Heart left ventricle (tissue), 16 donors: ENCODE measurements around the gene TIGD7. TPM values are rescaled to one million over a fixed set of nuclear protein-coding genes. Genes with fewer than 3 reads are reported as not detected.

ENCODE experiments used
- ATAC-seq, 4 donors: fragments of 200-7000 bp; cut with Tn5 transposase; one replicate each; pipeline ENCODE4 v1.9.1; 2020 to 2022; ENCODE audit warnings: moderate library complexity in 4 of 4, mild to moderate bottlenecking in 3 of 4, moderate number of reproducible peaks in 1 of 4
- DNase-seq, 5 donors: peaks; one replicate each; pipeline ENCODE4 v3.0.0-alpha.2; 2020
- H3K27ac ChIP-seq, 12 donors: fragments of 200-600 bp; sonication (generic) in 4 of 12; one replicate each; pipeline versions ENCODE4 v1.5.0 to v1.8.0; 2016 to 2022; ENCODE audit warnings: mild to moderate bottlenecking in 2 of 12
- H3K27me3 ChIP-seq, 9 donors: fragments of 200-600 bp; sonication (generic) in 2 of 9; one replicate each; pipeline versions ENCODE4 v1.5.1 to v1.8.0; 2016 to 2022; ENCODE audit warnings: mild to moderate bottlenecking in 3 of 9
- H3K36me3 ChIP-seq, 9 donors: fragments of 200-600 bp; sonication (generic) in 2 of 9; one replicate each; pipeline versions ENCODE4 v1.5.0 to v1.8.0; 2018 to 2022; ENCODE audit warnings: mild to moderate bottlenecking in 2 of 9
- H3K4me1 ChIP-seq, 12 donors: fragments of 200-600 bp; sonication (generic) in 4 of 12; one replicate each; pipeline versions ENCODE4 v1.5.0 to v1.8.0; 2016 to 2022; ENCODE audit warnings: mild to moderate bottlenecking in 3 of 12
- H3K4me3 ChIP-seq, 12 donors: fragments of 200-600 bp; sonication (generic) in 4 of 12; one replicate each; pipeline versions ENCODE4 v1.5.0 to v1.8.0; 2017 to 2022; ENCODE audit warnings: mild to moderate bottlenecking in 9 of 12, moderate library complexity in 4 of 12
- H3K9me3 ChIP-seq, 12 donors: fragments of 200-600 bp; sonication (generic) in 4 of 12; one replicate each; pipeline versions ENCODE4 v1.5.0 to v1.8.0; 2016 to 2022; ENCODE audit warnings: mild to moderate bottlenecking in 1 of 12
- CTCF ChIP-seq, 12 donors: fragments of 200-600 bp; sonication (generic) in 4 of 12; IDR thresholded peaks; one replicate each; pipeline versions ENCODE4 v1.5.0 to v1.8.0; 2018 to 2022; ENCODE audit warnings: antibody characterized with exemption in 12 of 12, mild to moderate bottlenecking in 5 of 12
- POLR2A ChIP-seq, 2 donors: fragments of 450-650 bp; IDR thresholded peaks; one replicate each; pipeline ENCODE4 v1.6.1; 2017; ENCODE audit warnings: antibody characterized with exemption in 2 of 2, mild to moderate bottlenecking in 2 of 2, moderate library complexity in 2 of 2
- WGBS, 4 donors: extraction: QIAGEN DNeasy Blood & Tissue Kit in 2 of 4; methylation state at CpG; one replicate each; pipeline versions ENCODE4 v1.1.5 to v1.1.7; 2013 to 2018; 5-methylcytosine and 5-hydroxymethylcytosine counted together
- intact Hi-C, 10 donors: fragments of 100-400 bp; cut with DNase I; formaldehyde crosslinking; loops; one replicate each; pipeline versions ENCODE4 v1.11.1 to v1.14.2; 2022
- polyA plus RNA-seq, 2 donors: library from polyadenylated mRNA; stranded (reverse); fragments of 200-250 nt; gene quantifications; one replicate each; pipeline ENCODE4 v1.2.3, GENCODE V29; 2013
- total RNA-seq, 9 donors: library from RNA; depleted of rRNA in 2 of 9; stranded (reverse); fragments of >200 nt in 2 of 9; fragmentation: NEBNext Ultra II Directional in 3 of 9; extraction: Animal tissue kit (Norgen Biotek cat#: 25700) in 3 of 9; gene quantifications; one replicate each; pipeline versions ENCODE4 v1.1.0 to v1.2.4, GENCODE V29; 2016 to 2023
- donor health status: ischemic (EF 13 %, LVEDD 7.1; RV severe dilation, severe dysfunction).
- donor health status: healthy with polysubstance abuse.
- donor health status: DM: no; HTN: yes; CAD: no.
- donor health status: DM: no; HTN: no; CAD: no.
- donor health status: ischemic (EF 25% LVEDD 6.9; RV normal size, moderate dysfunction).
- donor health status: ischemic (EF 25% LVEDD 5.7; RV mildly dilated, moderate dysfunction).
- donor health status: healthy.
- donor health status: DM: yes; HTN: yes; CAD: no.
- donor health status: ischemic (EF 35%, LVEDD 5.7; RV mildly dilated, moderate dysfunction).
- donor health status: nonischemic (EF 11% LVEDD 7.7; RV severe dilation, severe dysfunction).
- donor health status: DM: yes; HTN: yes; CAD: no.
- donor health status: PGD.
- donor health status: ischemic (EF 29% LVEDD 5.4; RV normal size, mild dysfunction).
- donor health status: nonischemic (EF 23%, LVEDD 6.1; RV moderate dilation, normal function).

TIGD7 gene
- total and polyA plus RNA-seq, 11 donors = 2.9 to 10.4 (median 7.4) TPM

- WGBS, 4 donors = 90 to 97% (median 95%) methylated on average over 4 of the region's 4 CpGs
- H3K27ac ChIP-seq = peak overlapping the region in 4 of 12 donors; percentile 99 to 100 (median 100)
- DNase-seq = no peak
- intact Hi-C loops = loop anchor here in 6 of 10 donors (2.0 to 10.0 kb wide), 8 partner anchors 28 to 242 kb away; partner anchors contain the start of genes CLUAP1 (in 4 of the 6), C16orf90 (in 1 of the 6) and ZNF200 (in 1 of the 6)
- H3K4me3 ChIP-seq = no peak overlapping the region
- H3K4me1 ChIP-seq = peaks cover 0 to 48% (median 9%) of the 10 kb centered on the region in 12 donors
- peaks cover 0 to 19% (median 6%) of the 10 kb centered on the region in 9 donors for H3K36me3 ChIP-seq
- peaks cover 0 to 40% (median 2%) of the 10 kb centered on the region in 12 donors for H3K9me3 ChIP-seq
- H3K27me3 ChIP-seq = no peaks in the 10 kb centered on the region
- no peak for ATAC-seq
- no peak for TF ChIP-seq POLR2A (IDR thresholded peaks at IDR 0.05)
- TF ChIP-seq CTCF (IDR thresholded peaks at IDR 0.05) = no peak
Measured at GRCh38 chr16:3262517-3262916, 42.7 kb downstream of the TIGD7 start.

DNA sequence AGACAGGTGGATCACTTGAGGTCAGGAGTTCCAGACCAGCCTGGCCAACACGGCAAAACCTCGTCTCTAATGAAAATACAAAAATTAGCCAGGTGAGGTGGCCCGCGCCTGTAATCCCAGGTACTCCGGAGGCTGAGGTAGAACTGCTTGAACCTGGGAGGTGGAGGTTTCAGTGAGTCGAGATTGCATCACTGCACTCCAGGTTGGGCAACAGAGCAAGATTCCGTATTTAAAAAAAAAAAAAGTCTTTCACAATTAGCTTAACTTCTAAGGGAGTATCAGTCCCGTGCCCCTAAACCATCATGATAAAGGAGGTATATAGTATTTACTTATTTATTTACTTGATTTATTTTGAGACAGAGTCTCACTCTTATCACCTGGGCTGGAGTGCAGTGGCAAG is 45.4 kb downstream of the TIGD7 start:
- Histone ChIP-seq H3K27me3 (peaks cover 0 to 13% (median 0%) of the 10 kb centered on the region in 9 donors), H3K9me3 (peaks cover 0 to 13% (median 0%) of the 10 kb centered on the region in 12 donors), H3K4me3 (no peak overlapping the region), H3K36me3 (no peaks in the 10 kb centered on the region), H3K4me1 (peaks cover 0 to 45% (median 4%) of the 10 kb centered on the region in 12 donors), H3K27ac (peak overlapping the region in 1 of 12 donors; percentile 82)
- intact Hi-C loops = loop anchor here in 6 of 10 donors (5.0 to 10.0 kb wide), 7 partner anchors 105 to 245 kb away; partner anchors contain the start of genes CLUAP1 (in 4 of the 6) and C16orf90 (in 1 of the 6)
- DNase-seq (no peak), ATAC-seq (no peak)
- no peak for TF ChIP-seq POLR2A (IDR thresholded peaks at IDR 0.05)
- no peak for TF ChIP-seq CTCF (IDR thresholded peaks at IDR 0.05)
- WGBS, 4 donors = 86 to 92% (median 89%) methylated on average over 8 of the region's 8 CpGs

GRCh38 chr16:3256866-3257465 is 48.3 kb downstream of the TIGD7 start:
- DNase-seq (no peak), ATAC-seq (no peak)
- Histone ChIP-seq H3K9me3 (no peaks in the 10 kb centered on the region), H3K4me1 (peaks cover 0 to 33% (median 0%) of the 10 kb centered on the region in 12 donors), H3K27ac (peak overlapping the region in 1 of 12 donors; percentile 69), H3K36me3 (no peaks in the 10 kb centered on the region), H3K27me3 (peaks cover 0 to 20% (median 0%) of the 10 kb centered on the region in 9 donors), H3K4me3 (peak overlapping the region in 1 of 12 donors; percentile 53)
- WGBS, 4 donors = 70 to 80% (median 73%) methylated on average over 9 of the region's 9 CpGs
- TF ChIP-seq CTCF (IDR thresholded peaks at IDR 0.05) = no peak
- TF ChIP-seq POLR2A (IDR thresholded peaks at IDR 0.05) = no peak
- intact Hi-C loops = no loop called here

GRCh38 chr16:3256146-3256865 is 48.9 kb downstream of the TIGD7 start, which contains the start of gene MEFV:
MEFV (minus strand) TSS chr16:3256633; CDS start chr16:3256587, 46 bp downstream.
- Histone ChIP-seq H3K27ac (peak within 1 kb of the TSS in 1 of 12 donors; percentile 82), H3K36me3 (no peaks in the 10 kb centered on the region), H3K4me3 (peak within 1 kb of the TSS in 4 of 12 donors; percentile 1 to 53 (median 14)), H3K27me3 (peaks cover 0 to 20% (median 0%) of the 10 kb centered on the region in 9 donors), H3K4me1 (peaks cover 0 to 33% (median 0%) of the 10 kb centered on the region in 12 donors), H3K9me3 (no peaks in the 10 kb centered on the region)
- peak in 3 of 4 donors; percentile 40 to 77 (median 51) for ATAC-seq
- intact Hi-C loops = no loop called here
- TF ChIP-seq POLR2A (IDR thresholded peaks at IDR 0.05) (no peak), CTCF (IDR thresholded peaks at IDR 0.05) (no peak)
- peak in 1 of 5 donors; percentile 24 for DNase-seq
- 73 to 83% (median 81%) methylated on average over 12 to 14 of the region's 14 CpGs for WGBS, 4 donors
